Motor neuron (in vitro differentiated cells): ENCODE results near the gene ACER2. TPM values are rescaled to one million over a fixed set of nuclear protein-coding genes. Genes with fewer than 3 reads are reported as not detected.
A peak's percentile ranks its signal among the peaks of the same experiment; 100 is the strongest.

Experiments used
- ATAC-seq, 8 experiments: fragments of 200-7000 bp; cut with Tn5 transposase; replicated peaks in 6 of 8; 2 replicates each; pipeline ENCODE4 v1.8.0; 2021; ENCODE audit warnings: mild to moderate bottlenecking in 8 of 8, moderate library complexity in 8 of 8
- H3K27ac ChIP-seq, 2 donors: fragments of 250-450 bp; sonication (Bioruptor Pico); 2 replicates each; pipeline ENCODE4 v1.9.0; 2021; ENCODE audit warnings: antibody characterized with exemption in 2 of 2, mild to moderate bottlenecking in 2 of 2, moderate library complexity in 1 of 2
- H3K4me1 ChIP-seq, 2 donors: fragments of 250-450 bp; sonication (Bioruptor Pico); replicated peaks in 1 of 2; 2 replicates each; pipeline ENCODE4 v1.6.1; 2021; ENCODE audit warnings: antibody characterized with exemption in 2 of 2, mild to moderate bottlenecking in 2 of 2, moderate library complexity in 1 of 2
- H3K4me3 ChIP-seq, 5 donors: fragments of 250-450 bp; sonication (Bioruptor Pico); 2 replicates each; pipeline ENCODE4 v1.9.0; 2021; ENCODE audit warnings: antibody characterized with exemption in 5 of 5, mild to moderate bottlenecking in 5 of 5, moderate library complexity in 4 of 5
- WGBS, 10 experiments: fragments of 450-650 bp; shearing (Covaris generic); methylation state at CpG; one replicate each; pipeline ENCODE4 v1.0.0; 2022; 5-methylcytosine and 5-hydroxymethylcytosine counted together
- in situ Hi-C, 9 experiments: fragments of 400-800 bp; cut with MboI; loops; one replicate each; pipeline ENCODE4 v1.15.0; 2021; ENCODE audit warnings: low sequenced_read_pairs in 9 of 9, low pct_unique_long_range_greater_than_20kb in 2 of 9; ENCODE audit not compliant: unreplicated experiment in 9 of 9
- total RNA-seq, 8 experiments: library from RNA; unstranded; fragments of 300-600 nt; gene quantifications; 2 replicates each; pipeline versions ENCODE4 v1.2.3 to v1.2.4, GENCODE V29; 2022

The ACER2 gene
- total RNA-seq, 8 experiments from 2014 or later = 1.1 to 8.9 (median 2.4) TPM

DNA sequence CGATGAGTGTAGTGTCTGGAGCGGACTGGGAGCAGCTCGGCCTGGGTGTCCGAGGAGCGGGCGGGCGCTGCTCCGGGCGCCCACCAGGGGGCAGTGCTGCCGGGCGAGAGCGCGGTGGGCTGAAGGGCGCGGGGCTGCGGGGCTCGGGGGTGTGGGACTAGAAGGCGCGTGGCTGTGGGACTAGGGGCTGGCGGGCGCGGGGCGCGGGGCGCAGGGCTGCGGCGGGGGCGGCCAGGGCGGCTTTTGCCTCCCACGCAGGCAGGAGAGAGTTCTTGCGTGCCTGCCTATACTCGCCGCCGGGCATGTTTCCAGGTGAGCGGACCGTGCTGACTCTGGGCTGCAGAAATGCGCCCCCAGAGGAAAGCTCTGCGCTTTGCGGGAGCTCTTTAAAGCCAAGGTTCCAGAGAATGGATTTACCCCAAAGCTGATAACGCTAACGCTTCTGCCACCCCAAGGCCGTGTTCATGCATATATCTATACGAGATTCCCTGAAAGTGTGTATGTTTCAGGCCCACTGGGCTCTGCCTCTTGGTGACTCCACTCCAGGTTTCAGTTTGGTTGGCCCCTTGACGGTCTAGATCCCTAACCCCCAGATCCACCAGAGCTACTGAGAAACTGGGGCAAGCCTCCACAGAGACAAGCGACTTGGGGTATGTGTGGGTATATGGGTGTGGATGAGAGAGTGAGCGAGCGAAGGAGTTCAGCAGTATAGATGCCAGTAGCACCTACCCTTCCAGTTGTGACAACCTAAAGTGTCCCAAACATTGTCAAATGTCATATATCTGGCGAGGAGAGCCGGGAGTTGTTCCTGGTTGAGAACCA, 56.2 kb downstream of the ACER2 start:
- 64 to 100% (median 92%) methylated on average over 1 to 5 of the region's 49 CpGs; no CpG with 5 or more reads in 4 of the 10 experiments for WGBS, 10 experiments
- peak; percentile 40 to 99 (median 88) for ATAC-seq
- peak overlapping the region; percentile 11 to 50 (median 27) for H3K4me3 ChIP-seq
- in situ Hi-C loops = loop anchor here in 1 of 9 experiments (10.0 kb wide), 1 partner anchor 460 kb away; no protein-coding TSS in a partner anchor
- no peak overlapping the region for H3K27ac ChIP-seq
- no peaks in the 10 kb centered on the region for H3K4me1 ChIP-seq

GRCh38 chr9:19465586-19466279, 56.9 kb downstream of the ACER2 start:
- ATAC-seq = no peak
- WGBS, 10 experiments = 53 to 100% (median 88%) methylated on average over 1 to 8 of the region's 13 CpGs; no CpG with 5 or more reads in 3 of the 10 experiments
- H3K4me3 ChIP-seq = no peak overlapping the region
- no peaks in the 10 kb centered on the region for H3K4me1 ChIP-seq
- in situ Hi-C loops = loop anchor here in 1 of 9 experiments (10.0 kb wide), 1 partner anchor 459 kb away; no protein-coding TSS in a partner anchor
- H3K27ac ChIP-seq = no peak overlapping the region

- 29 to 100% (median 95%) methylated on average over 1 to 2 of the region's 2 CpGs; no CpG with 5 or more reads in 4 of the 10 experiments for WGBS, 10 experiments
- no peak overlapping the region for H3K27ac ChIP-seq
- no peak for ATAC-seq
- H3K4me3 ChIP-seq = no peak overlapping the region
- in situ Hi-C loops = loop anchor here in 1 of 9 experiments (10.0 kb wide), 1 partner anchor 459 kb away; no protein-coding TSS in a partner anchor
- H3K4me1 ChIP-seq = no peaks in the 10 kb centered on the region
Measured at GRCh38 chr9:19466280-19466639, 57.5 kb downstream of the ACER2 start.

DNA sequence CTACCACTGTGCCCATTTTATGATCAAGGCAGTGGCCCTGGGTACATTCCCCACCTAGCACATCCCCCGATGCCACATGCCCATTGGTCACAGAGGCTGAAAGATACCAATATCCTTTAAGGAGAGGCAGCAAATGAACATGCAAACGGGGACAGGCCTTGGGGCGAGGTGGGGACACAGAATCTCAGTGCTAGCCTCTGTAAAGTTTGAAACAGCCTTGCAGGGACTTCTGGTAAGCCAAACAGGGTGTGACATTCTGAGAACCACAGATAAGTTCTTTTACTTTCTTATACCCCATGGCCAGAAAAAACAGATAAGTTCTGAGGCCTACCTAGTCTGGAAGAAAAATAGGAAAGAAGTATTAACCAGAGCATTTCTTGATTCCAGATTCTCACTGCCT, 60.5 kb downstream of the ACER2 start:
- Histone ChIP-seq H3K4me3 (no peak overlapping the region), H3K4me1 (no peaks in the 10 kb centered on the region), H3K27ac (no peak overlapping the region)
- in situ Hi-C loops = loop anchor here in 1 of 9 experiments (10.0 kb wide), 1 partner anchor 456 kb away; no protein-coding TSS in a partner anchor
- ATAC-seq = peak in 1 of 8 experiments; percentile 8
- 40 to 100% (median 68%) methylated on average over 1 to 3 of the region's 3 CpGs; no CpG with 5 or more reads in 2 of the 10 experiments for WGBS, 10 experiments

DNA sequence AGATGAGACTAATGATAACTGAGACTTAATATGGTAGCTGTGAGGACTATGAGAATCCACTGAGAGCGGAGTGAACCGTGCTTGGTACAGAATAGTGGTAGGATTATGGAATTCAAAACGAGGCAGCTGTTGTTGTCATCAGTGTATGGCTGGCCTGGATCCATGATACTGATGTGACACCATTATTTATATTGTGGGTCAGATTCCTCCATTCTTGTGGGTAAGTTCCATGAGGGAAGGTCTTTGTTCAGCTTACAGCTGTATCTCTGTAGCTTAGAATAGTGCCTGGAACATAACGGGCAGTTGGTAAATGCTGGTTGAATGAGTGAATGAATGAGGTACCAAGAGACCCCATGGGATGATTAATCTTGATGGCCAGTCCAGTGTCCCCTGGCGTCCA, 61.8 kb downstream of the ACER2 start:
- Histone ChIP-seq H3K4me3 (no peak overlapping the region), H3K27ac (no peak overlapping the region), H3K4me1 (no peaks in the 10 kb centered on the region)
- ATAC-seq = no peak
- in situ Hi-C loops = no loop called here
- 0 to 80% (median 73%) methylated on average over 1 to 5 of the region's 5 CpGs; no CpG with 5 or more reads in 2 of the 10 experiments for WGBS, 10 experiments

DNA sequence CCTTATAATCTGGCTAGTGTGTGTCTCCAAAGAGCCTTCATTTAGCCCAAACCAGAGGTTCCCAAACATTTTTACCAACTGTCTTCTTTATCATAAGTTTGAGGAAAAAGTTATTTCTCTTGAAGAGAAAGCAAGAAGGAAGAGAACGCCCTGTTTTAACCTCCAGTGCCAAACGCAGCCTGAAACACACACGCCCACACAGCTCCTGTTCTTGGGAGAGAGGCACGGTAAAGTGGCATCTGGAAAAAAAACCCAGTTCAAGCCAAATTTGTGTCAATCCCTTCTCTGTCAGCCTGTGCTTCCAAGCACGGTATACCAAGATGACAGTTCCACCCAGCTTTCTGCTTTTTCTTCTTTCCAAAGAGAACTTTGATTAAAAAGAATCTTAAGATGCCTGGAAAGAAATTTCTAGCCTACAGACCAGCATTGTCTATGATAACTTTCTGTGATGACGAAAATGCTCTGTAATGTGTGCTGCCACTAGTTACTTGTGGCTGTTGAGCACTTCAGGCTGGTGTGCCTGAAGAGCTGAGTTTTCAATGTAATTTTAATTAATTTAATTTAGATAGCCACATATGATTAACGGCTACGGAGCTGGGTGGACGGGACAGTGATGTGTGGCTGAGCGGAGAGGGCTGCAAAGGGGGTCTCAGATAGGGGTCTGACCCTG, 62.3 kb downstream of the ACER2 start:
- H3K4me3 ChIP-seq = no peak overlapping the region
- ATAC-seq = peak in 4 of 8 experiments; percentile 14 to 37 (median 21)
- no peak overlapping the region for H3K27ac ChIP-seq
- H3K4me1 ChIP-seq = no peaks in the 10 kb centered on the region
- 0 to 95% (median 66%) methylated on average over 3 to 10 of the region's 10 CpGs; no CpG with 5 or more reads in 2 of the 10 experiments for WGBS, 10 experiments
- in situ Hi-C loops = no loop called here

DNA sequence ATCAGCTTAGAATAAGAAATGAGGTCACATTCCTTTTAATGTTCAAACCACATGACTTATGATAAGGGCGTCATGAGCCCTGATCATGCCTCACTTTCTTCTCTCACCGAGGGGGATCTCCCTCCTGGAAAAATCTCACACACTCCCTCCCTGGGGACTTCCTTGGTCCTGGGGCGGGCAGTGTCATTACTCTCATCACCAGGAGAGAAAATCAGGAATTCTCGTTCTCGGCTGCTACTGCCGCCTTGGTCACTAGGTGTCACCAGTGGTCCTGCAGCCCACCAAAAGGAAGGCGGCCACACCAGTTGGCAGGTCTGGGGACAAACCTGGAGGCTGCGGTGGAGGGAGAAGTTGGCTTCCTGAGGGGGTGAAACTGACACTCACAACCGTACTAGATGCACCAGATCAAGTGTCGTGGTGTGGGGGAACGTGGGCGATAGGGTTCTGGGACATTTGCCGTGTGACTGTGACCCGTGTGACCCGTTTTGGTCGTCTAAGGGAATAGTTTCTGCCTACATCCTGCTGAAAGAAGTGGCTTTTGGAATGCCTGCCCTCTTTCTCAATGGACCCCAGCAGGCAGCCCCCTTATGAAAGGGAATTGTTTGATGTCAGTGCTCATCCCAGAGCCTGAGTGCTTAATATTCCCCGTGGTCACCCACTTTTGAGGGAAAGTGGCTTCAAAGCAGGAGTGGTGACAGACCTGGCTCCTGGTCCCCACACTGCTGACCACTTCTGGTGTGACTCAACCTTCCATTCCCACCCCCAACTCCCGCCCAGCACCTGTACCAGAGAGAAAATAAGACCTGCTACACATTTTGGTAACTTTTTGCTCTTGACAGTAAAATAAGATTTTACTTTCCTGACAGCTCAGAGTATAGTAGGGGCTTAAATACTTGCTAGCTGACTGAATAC, 63.2 kb downstream of the ACER2 start:
- no peak overlapping the region for H3K4me3 ChIP-seq
- H3K4me1 ChIP-seq = no peaks in the 10 kb centered on the region
- in situ Hi-C loops = no loop called here
- no peak overlapping the region for H3K27ac ChIP-seq
- WGBS, 10 experiments = 0 to 40% (median 0%) methylated on average over 1 to 4 of the region's 18 CpGs; no CpG with 5 or more reads in 3 of the 10 experiments
- peak; percentile 74 to 94 (median 92) for ATAC-seq

- no peak for ATAC-seq
Measured at GRCh38 chr9:19473605-19474004, 64.8 kb downstream of the ACER2 start.

GRCh38 chr9:19479874-19480273, 71.1 kb downstream of the ACER2 start:
- Histone ChIP-seq H3K4me1 (no peaks in the 10 kb centered on the region), H3K4me3 (no peak overlapping the region), H3K27ac (no peak overlapping the region)
- in situ Hi-C loops = loop anchor here in 6 of 9 experiments (10.0 to 25.0 kb wide), 2 partner anchors 432 to 445 kb away; no protein-coding TSS in a partner anchor
- ATAC-seq = no peak

More at GRCh38 chr9:19473605-19474004, 64.8 kb downstream of the ACER2 start:
- in situ Hi-C loops = no loop called here
- Histone ChIP-seq H3K4me3 (no peak overlapping the region), H3K4me1 (no peaks in the 10 kb centered on the region), H3K27ac (no peak overlapping the region)

GRCh38 chr9:19480345-19480744, 71.5 kb downstream of the ACER2 start:
- H3K4me1 ChIP-seq = no peaks in the 10 kb centered on the region
- in situ Hi-C loops = loop anchor here in 6 of 9 experiments (10.0 to 25.0 kb wide), 2 partner anchors 432 to 444 kb away; no protein-coding TSS in a partner anchor

GRCh38 chr9:19481121-19481870, 72.5 kb downstream of the ACER2 start:
- in situ Hi-C loops = loop anchor here in 6 of 9 experiments (10.0 to 25.0 kb wide), 2 partner anchors 431 to 444 kb away; no protein-coding TSS in a partner anchor
- Histone ChIP-seq H3K27ac (no peak overlapping the region), H3K4me3 (no peak overlapping the region), H3K4me1 (no peaks in the 10 kb centered on the region)
- 21 to 100% (median 80%) methylated on average over 1 to 9 of the region's 10 CpGs; no CpG with 5 or more reads in 2 of the 10 experiments for WGBS, 10 experiments
- no peak for ATAC-seq

More at GRCh38 chr9:19480345-19480744, 71.5 kb downstream of the ACER2 start:
- no peak overlapping the region for H3K27ac ChIP-seq
- no peak for ATAC-seq
- no peak overlapping the region for H3K4me3 ChIP-seq
- 0 to 92% (median 89%) methylated on average over 1 to 7 of the region's 7 CpGs; no CpG with 5 or more reads in 2 of the 10 experiments for WGBS, 10 experiments
